GM23338 (cell line): ENCODE results near the gene ATP5F1A. TPM values are rescaled to one million over a fixed set of nuclear protein-coding genes. Genes with fewer than 3 reads are reported as not detected.

Experiments used
- polyA plus RNA-seq: library from polyadenylated mRNA; unstranded; fragments of >200 nt; fragmentation: Nextera tagmentation; extraction: Ambion mirVana; gene quantifications from 2 replicates; pipeline ENCODE4 v1.2.1, GENCODE V29; 2016
- small RNA-seq: library from RNA; depleted of rRNA; stranded (forward); fragments of <200 nt; gene quantifications from one replicate; pipeline ENCODE3, GENCODE V24; 2014; ENCODE audit warnings: low replicate concordance
- total RNA-seq: library from RNA; depleted of rRNA; stranded (reverse); fragments of >200 nt; shearing (Covaris generic); gene quantifications from 2 replicates; pipeline ENCODE4 v1.2.3, GENCODE V29; 2014; rRNA removed

Gene ATP5F1A
- total and polyA plus RNA-seq, 2 experiments from 2014 or later = 353 to 822 TPM

Small RNA genes within 50 kb of the gene (small RNA-seq; reads per million reads assigned to genes)
- gene RNU6-1278P (not detected), gene RNY4P37 (not detected)

Other genes with a start within 250 kb of the ATP5F1A start
- 17.5 and 29.2 TPM in 2 replicates for gene EPG5, start 131.0 kb downstream of the ATP5F1A start, total RNA-seq
- gene EPG5, start 131.0 kb downstream of the ATP5F1A start, polyA plus RNA-seq = 3.9 and 4.1 TPM in 2 replicates
- 1.3 and 2.6 TPM in 2 replicates for gene PSTPIP2, start 26.0 kb downstream of the ATP5F1A start, total RNA-seq
- 1.1 and 1.4 TPM in 2 replicates for gene PSTPIP2, start 26.0 kb downstream of the ATP5F1A start, polyA plus RNA-seq
- gene HAUS1, start 6.1 kb upstream of the ATP5F1A start, total RNA-seq = 83.0 and 163 TPM in 2 replicates
- gene HAUS1, start 6.1 kb upstream of the ATP5F1A start, polyA plus RNA-seq = 200 and 216 TPM in 2 replicates